Keratinocyte (primary cell): Measurements from ENCODE around the gene GRM5. TPM values are rescaled to one million over a fixed set of nuclear protein-coding genes. Genes with fewer than 3 reads are reported as not detected.

Experiments used
- DNase-seq: peaks from one replicate; pipeline ENCODE4 v3.0.0-alpha.2; 2011; ENCODE audit warnings: low read depth, missing footprints, low spot score
- FAIRE-seq: peaks from 2 replicates; lab custom pipeline; 2011; peaks lifted over from hg19 to GRCh38; lab: Jason Lieb, UNC
- H2AFZ ChIP-seq: 2 replicates; pipeline ENCODE4 v1.6.0; 2012; ENCODE audit warnings: low read length, control low read depth, inconsistent platforms; ENCODE audit not compliant: control insufficient read depth
- H3K27ac ChIP-seq: 2 replicates; pipeline ENCODE4 v1.5.1; 2011; ENCODE audit warnings: low read length; ENCODE audit not compliant: control insufficient read depth, insufficient read depth
- H3K27me3 ChIP-seq: 3 replicates; pipeline ENCODE4 v1.6.0; 2011; ENCODE audit warnings: low read length; ENCODE audit not compliant: control insufficient read depth, insufficient read depth; ENCODE audit errors: extremely low read depth
- H3K36me3 ChIP-seq, 2 experiments: 2 replicates in 1 of 2; 3 replicates in 1 of 2; pipeline ENCODE4 v1.5.1; 2011; ENCODE audit warnings: low read length in 2 of 2, mild to moderate bottlenecking in 1 of 2; ENCODE audit not compliant: control insufficient read depth in 2 of 2, insufficient read depth in 2 of 2; ENCODE audit errors: extremely low read depth in 1 of 2
- H3K4me1 ChIP-seq: 3 replicates; pipeline ENCODE4 v1.5.1; 2011; ENCODE audit warnings: low read length; ENCODE audit not compliant: control insufficient read depth, insufficient read depth; ENCODE audit errors: extremely low read depth
- H3K4me2 ChIP-seq: 3 replicates; pipeline ENCODE4 v1.6.0; 2011; ENCODE audit warnings: low read depth, low read length; ENCODE audit not compliant: control insufficient read depth, insufficient read depth; ENCODE audit errors: extremely low read depth
- H3K4me3 ChIP-seq, 3 experiments: fragments of 200-600 bp in 1 of 3; sonication (generic) in 1 of 3; 2 replicates in 2 of 3; 3 replicates in 1 of 3; pipeline ENCODE4 v1.5.1; 2011 to 2016; ENCODE audit warnings: low read length in 3 of 3, mild to moderate bottlenecking in 3 of 3, control low read depth in 2 of 3, inconsistent platforms in 1 of 3, low read depth in 1 of 3, mixed read lengths in 1 of 3, mixed run types in 1 of 3, moderate library complexity in 1 of 3; ENCODE audit not compliant: control insufficient read depth in 2 of 3, insufficient read depth in 2 of 3; ENCODE audit errors: extremely low read depth in 1 of 3
- H3K79me2 ChIP-seq: 2 replicates; pipeline ENCODE4 v1.6.0; 2012; ENCODE audit warnings: low read length; ENCODE audit not compliant: control insufficient read depth, insufficient read depth
- H3K9ac ChIP-seq: 3 replicates; pipeline ENCODE4 v1.6.0; 2011; ENCODE audit warnings: low read length; ENCODE audit not compliant: control insufficient read depth, insufficient read depth; ENCODE audit errors: extremely low read depth
- H3K9me1 ChIP-seq: 3 replicates; pipeline ENCODE4 v1.6.0; 2011; ENCODE audit warnings: low read length; ENCODE audit not compliant: control insufficient read depth, insufficient read depth; ENCODE audit errors: extremely low read depth
- H3K9me3 ChIP-seq: 2 replicates; pipeline ENCODE4 v1.5.1; 2012; ENCODE audit warnings: low read depth, low read length; ENCODE audit not compliant: control insufficient read depth
- H4K20me1 ChIP-seq: 3 replicates; pipeline ENCODE4 v1.6.0; 2011; ENCODE audit warnings: low read length; ENCODE audit not compliant: control insufficient read depth, insufficient read depth; ENCODE audit errors: extremely low read depth
- EZH2 ChIP-seq: IDR thresholded peaks from one replicate; pipeline ENCODE4 v1.6.1; 2012; ENCODE audit warnings: inconsistent platforms, mild to moderate bottlenecking, low read length, moderate library complexity
- dilution Hi-C: fragments of 300-500 bp; cut with MboI; formaldehyde crosslinking; loops from one replicate; pipeline ENCODE4 v1.7.0; 2020; ENCODE audit warnings: low sequenced_read_pairs; ENCODE audit not compliant: extremely low pct_ligation_motif_present
- polyA plus RNA-seq, 5 experiments: library from polyadenylated mRNA; depleted of rRNA in 3 of 5; stranded (reverse) in 3 of 5; stranded (forward) in 1 of 5; unstranded in 1 of 5; fragments of >200 nt; gene quantifications; 1 replicate in 1 of 5; 2 replicates in 3 of 5; 3 replicates in 1 of 5; pipeline versions ENCODE4 v1.2.1 to v1.2.3, GENCODE V29; 2011 to 2012; ENCODE audit warnings: missing spikeins in 2 of 5, low read depth in 1 of 5, low replicate concordance in 1 of 5
- TF ChIP-seq, protein P1 (sequence below), 3 experiments: IDR thresholded peaks in 1 of 3; conservative IDR thresholded peaks in 1 of 3; optimal IDR thresholded peaks in 1 of 3; 2 replicates in 2 of 3; 3 replicates in 1 of 3; pipeline versions ENCODE3 to v1.5.1; 2011; ENCODE audit warnings: low read length in 3 of 3, mild to moderate bottlenecking in 3 of 3, moderate library complexity in 2 of 3, control low read depth in 1 of 3, inconsistent platforms in 1 of 3; ENCODE audit not compliant: insufficient read depth in 2 of 3; ENCODE audit errors: extremely low read depth in 1 of 3

GRM5 gene
- polyA plus RNA-seq, 1 donor (not counting 4 experiments of a cell fraction or from before 2014, with no cell fraction given) = not detected

DNA sequence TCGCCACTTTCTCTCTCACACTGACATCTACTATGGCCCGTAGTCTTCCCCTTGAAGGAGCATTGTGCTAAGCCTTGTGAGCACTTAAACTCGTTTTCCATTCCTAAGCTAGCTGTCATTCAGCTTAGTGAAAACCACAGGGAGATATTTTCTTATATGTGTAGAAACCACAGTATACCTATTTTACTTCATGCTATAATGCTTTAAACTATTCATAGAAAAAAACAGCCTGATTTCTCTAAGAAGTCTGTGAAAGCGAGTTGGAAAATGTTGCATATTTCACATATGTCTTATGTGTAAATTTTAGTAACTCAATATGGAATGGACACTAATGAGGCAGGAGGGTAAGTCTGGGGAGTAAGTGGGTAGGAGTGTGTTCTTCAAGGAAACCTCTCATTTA lies 534.0 kb downstream of the GRM5 start:
- TF ChIP-seq, protein P1, sequence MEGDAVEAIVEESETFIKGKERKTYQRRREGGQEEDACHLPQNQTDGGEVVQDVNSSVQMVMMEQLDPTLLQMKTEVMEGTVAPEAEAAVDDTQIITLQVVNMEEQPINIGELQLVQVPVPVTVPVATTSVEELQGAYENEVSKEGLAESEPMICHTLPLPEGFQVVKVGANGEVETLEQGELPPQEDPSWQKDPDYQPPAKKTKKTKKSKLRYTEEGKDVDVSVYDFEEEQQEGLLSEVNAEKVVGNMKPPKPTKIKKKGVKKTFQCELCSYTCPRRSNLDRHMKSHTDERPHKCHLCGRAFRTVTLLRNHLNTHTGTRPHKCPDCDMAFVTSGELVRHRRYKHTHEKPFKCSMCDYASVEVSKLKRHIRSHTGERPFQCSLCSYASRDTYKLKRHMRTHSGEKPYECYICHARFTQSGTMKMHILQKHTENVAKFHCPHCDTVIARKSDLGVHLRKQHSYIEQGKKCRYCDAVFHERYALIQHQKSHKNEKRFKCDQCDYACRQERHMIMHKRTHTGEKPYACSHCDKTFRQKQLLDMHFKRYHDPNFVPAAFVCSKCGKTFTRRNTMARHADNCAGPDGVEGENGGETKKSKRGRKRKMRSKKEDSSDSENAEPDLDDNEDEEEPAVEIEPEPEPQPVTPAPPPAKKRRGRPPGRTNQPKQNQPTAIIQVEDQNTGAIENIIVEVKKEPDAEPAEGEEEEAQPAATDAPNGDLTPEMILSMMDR (optimal IDR thresholded peaks at IDR 0.05 in 1 of 3, IDR thresholded peaks at IDR 0.05 in 1 of 3, conservative IDR thresholded peaks at IDR 0.05 in 1 of 3; ENCODE audit: extremely low read depth in 1 of 3, insufficient read depth in 2 of 3, low read length in 3 of 3) = no peak
- no peak for TF ChIP-seq EZH2
- Histone ChIP-seq H3K27me3 (no peaks in the 10 kb centered on the region), H3K4me1 (peaks cover 18% of the 10 kb centered on the region), H3K9ac (no peak overlapping the region), H3K36me3 (no peaks in the 10 kb centered on the region), H3K9me1 (no peaks in the 10 kb centered on the region), H3K9me3 (peaks cover 3% of the 10 kb centered on the region), H3K4me2 (no peak overlapping the region), H2AFZ (no peak overlapping the region), H3K79me2 (no peaks in the 10 kb centered on the region), H4K20me1 (no peaks in the 10 kb centered on the region), H3K27ac (no peak overlapping the region), H3K4me3 (no peak overlapping the region)
- dilution Hi-C loops = loop anchor here (25.0 kb wide), 2 partner anchors 195 to 520 kb away; partner anchors contain the start of gene CTSC
- FAIRE-seq (no peak), DNase-seq (no peak)

GRCh38 chr11:88529426-88529825 lies 536.4 kb downstream of the GRM5 start:
- no peaks in the 10 kb centered on the region for H4K20me1 ChIP-seq
- H2AFZ ChIP-seq = no peak overlapping the region
- H3K4me1 ChIP-seq = no peaks in the 10 kb centered on the region
- no peaks in the 10 kb centered on the region for H3K9me1 ChIP-seq
- no peak overlapping the region for H3K4me3 ChIP-seq
- dilution Hi-C loops = loop anchor here (25.0 kb wide), 2 partner anchors 192 to 517 kb away; partner anchors contain the start of gene CTSC
- FAIRE-seq (no peak), DNase-seq (no peak)
- no peak overlapping the region for H3K9ac ChIP-seq
- H3K36me3 ChIP-seq = no peaks in the 10 kb centered on the region
- H3K4me2 ChIP-seq = no peak overlapping the region
- H3K79me2 ChIP-seq = no peaks in the 10 kb centered on the region
- H3K9me3 ChIP-seq = peaks cover 3% of the 10 kb centered on the region
- H3K27ac ChIP-seq = no peak overlapping the region
- no peaks in the 10 kb centered on the region for H3K27me3 ChIP-seq
- TF ChIP-seq, protein P1 (optimal IDR thresholded peaks at IDR 0.05 in 1 of 3, IDR thresholded peaks at IDR 0.05 in 1 of 3, conservative IDR thresholded peaks at IDR 0.05 in 1 of 3; ENCODE audit: extremely low read depth in 1 of 3, insufficient read depth in 2 of 3, low read length in 3 of 3) = no peak
- TF ChIP-seq EZH2 = no peak
